ENCODE measurements around the gene RAD51D.
"Not testable (repeated sequence)": the region's sequence is repeated elsewhere in the genome, so short reads cannot be mapped to it uniquely, and the experiment has no call there.

The RAD51D gene

GRCh38 chr17:35064516-35065215, 55.0 kb downstream of the RAD51D start:
- DNase-seq, result no peak

DNA sequence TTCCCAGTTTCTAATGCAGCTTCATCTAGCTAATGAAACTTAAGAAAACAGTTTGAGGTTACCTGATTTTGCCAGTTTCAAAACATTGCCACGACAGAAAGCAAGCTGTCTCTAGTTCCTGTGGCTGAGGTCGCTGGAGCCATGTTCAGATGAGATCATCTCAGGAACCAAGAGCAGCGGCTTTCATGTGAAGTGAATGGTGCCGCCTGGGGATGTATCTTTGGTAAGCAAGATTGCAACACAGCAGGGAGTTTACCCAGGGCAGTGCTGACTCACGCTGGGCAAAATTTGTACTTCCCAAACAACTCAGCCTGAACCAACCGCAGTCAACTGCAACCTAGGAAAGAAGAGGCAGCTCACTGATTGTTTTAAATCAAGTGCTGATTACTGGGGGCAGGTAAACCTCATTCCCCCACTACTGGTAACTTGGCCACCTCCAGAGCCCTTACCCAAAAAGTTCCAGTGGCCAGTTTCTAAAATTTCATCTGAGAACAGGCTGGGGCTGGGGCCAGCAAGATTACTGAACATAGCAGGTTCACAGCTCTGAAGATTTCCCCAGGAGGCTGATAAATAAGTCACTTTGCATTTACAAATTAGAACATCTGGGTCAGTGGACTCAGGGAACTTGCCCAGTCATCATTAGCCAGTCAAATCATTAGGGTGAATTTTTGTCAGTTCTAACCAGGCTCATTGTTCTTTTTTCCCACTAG, 56.0 kb downstream of the RAD51D start, which contains the start of gene RFFL:
Gene RFFL (minus strand): TSS at position 194 of the 710 bp plus-strand sequence. CDS start 37,154 bp downstream, outside the sequence.
- DNase-seq, result peak; percentile 39 to 42

DNA sequence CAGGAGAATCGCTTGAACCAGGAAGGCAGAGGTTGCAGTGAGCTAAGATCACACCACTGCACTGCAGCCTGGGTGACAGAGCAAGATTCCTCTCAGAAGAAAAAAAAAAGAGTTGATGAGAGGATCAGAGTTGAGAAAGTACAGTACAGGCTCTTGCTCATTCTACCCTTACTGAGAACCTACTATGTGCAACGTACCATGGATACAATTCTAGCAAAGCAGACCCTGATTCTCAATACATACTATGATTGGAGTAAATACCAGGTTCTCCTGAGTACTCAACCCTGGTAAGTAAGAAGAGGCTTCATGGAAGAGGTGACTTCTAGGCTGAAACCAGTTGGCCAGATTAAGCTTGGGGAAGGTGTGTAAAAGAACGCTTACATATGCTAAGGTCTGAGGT, 57.4 kb downstream of the RAD51D start:
- no peak for DNase-seq

DNA sequence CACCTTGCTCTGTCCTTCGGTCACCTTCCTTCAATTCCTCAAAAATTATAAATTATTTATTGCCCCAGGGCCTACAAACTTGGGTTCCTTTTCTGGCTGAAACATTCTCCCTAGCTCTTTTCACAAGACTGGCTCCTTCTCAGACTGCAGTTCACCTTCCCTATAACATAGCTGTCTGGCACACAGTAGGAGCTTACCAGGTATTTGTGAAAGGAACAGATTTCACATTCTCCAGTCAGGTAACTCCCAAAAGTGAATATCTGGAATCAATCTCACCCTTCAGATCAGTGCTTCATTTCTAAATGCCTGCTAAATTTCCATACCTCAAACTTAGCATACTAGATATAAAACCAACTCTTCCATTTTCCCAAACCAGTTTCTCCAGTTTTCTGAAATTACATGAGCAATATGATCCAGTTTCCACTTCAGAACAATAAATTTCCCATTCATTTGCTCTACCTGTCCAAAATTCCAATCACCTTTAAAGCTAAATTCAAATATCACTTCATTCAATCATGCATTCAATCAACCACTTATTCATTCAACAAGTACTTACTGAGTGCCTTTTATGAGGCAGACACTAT, 62.2 kb downstream of the RAD51D start:
- no peak for DNase-seq

DNA sequence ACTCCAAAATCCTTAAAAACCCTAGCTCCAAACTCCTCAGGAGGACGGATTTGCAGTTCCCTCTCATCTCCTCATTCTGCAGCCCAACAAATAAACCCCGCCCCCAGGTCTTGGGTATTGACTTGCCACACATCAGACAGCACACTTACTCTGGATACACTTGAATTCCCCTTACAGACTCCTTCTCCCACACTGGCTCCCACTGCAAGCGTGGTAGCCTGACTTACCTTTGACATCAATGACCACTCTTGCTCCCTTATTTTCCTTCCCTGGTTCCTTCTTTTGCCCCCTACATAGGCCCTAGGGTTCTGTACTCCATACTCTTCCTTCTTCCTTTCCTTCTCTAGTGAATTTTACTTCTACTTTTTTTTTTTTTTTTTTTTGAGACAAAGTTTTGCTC, 63.6 kb downstream of the RAD51D start:
- DNase-seq, result no peak

- no peak for DNase-seq
These were observed 66.5 kb downstream of the RAD51D start for GRCh38 chr17:35053204-35053603.

- DNase-seq, result no peak
These were observed 66.9 kb downstream of the RAD51D start for GRCh38 chr17:35052780-35053179.

DNA sequence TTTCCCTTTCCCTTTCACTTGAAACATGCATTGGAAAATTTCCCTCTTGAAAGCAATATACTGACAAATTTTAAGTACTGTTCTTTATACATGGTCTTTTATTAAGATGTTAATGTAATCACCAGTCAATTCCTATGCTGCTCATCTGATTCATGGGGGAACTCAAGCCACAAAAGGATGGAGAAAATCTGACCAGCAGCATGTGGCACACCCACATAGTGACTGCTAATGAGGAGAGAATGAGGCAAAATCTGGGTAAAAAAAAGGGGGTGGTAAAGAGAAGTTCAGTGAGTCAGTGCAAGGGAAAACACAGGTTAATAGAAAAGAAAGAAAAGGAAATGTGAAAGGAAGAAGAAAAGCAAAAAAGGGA, 67.4 kb downstream of the RAD51D start:
- DNase-seq, result no peak

DNA sequence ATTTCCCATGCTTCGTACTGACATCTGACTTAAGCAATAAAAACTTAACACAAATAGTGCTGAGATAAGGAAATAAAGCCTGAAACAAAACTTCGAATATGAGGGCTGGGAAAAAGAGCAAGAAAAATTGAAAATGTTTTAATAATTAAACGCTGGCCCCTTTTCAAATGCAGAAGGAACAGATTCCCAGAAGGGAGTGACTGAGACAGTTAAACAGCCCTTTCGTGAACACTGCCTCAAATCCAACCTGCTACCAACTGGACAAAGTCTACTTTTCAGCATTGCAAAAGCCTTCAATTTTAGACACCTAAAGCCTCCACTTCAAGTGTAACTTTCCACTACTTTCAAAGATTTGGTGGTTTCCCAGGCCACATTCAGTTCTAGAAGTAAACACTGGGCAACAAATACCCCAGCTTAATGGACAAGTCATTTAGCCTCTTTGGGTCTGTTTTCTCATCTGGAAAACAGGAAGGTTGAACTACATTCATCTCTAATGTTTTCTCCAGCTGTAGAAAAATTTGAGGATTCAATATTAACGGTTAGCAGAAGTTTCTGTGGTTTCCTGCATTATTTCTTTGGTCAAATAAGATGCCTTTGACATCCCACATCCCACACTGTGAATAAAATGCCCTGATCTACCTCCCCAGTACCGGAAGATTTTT, 68.0 kb downstream of the RAD51D start:
- no peak for DNase-seq

DNA sequence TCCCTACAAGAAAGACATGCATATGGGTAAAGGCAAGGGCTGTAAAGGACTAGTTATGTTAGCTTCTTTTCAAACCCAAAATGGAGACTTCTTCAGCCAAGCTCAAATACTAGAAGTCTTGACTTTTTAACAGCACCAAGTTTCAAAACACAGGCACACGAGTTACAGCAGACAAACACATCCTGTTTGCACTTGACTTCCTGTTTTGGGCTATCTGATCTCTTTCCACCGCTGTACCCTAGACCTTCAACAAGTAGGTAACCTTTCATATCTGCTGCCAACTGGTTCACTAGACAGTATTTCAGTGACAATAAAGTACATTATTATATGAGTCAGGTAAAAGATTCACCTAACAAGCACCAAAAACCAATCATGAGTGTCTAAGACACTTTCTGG, 68.5 kb downstream of the RAD51D start:
- DNase-seq, result no peak

DNA sequence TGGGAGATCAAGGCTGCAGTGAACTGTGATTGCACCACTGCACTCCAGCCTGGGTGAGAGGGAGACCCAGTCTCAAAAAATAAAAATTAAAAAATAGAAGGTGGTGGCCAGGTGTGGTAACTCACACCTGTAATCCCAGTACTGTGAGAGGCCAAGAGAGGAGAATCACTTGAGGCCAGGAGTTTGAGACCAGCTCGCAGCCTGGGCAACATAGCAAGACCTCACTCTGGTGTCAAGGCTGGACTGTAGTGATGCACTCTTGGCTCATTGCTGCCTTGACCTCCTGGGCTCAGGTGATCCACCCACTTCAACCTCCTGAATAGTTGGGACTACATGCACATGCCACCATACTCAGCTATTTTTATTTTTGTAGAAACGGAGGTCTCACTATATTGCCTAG, 69.5 kb downstream of the RAD51D start:
- DNase-seq, result no peak

- DNase-seq, result no peak
These were observed 70.8 kb downstream of the RAD51D start for GRCh38 chr17:35048685-35049379.

DNA sequence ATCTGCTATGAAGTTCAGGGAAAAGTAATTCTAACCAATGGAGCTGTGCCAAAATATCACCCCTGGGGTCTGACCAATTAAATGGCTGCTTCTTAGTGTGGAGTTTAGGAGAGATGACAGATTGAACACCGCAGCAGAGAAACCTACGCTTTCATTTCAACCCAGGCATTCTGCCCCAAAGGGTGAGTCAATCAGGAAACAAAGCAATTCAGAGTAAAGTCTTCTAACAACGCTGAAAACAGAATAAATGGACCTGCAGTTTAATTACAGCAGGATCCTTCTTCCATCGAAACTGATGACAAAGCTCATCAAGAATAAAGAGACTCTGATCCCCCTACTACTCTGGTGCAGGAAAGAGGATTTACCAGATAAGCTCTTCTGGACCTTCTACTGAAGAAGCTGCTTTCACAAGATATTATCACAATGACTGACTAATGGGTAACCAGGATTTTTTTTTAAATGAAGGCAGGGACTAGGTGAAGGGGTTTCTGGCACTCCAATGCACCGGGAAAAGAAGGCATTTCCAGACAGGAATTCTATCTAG, 72.8 kb downstream of the RAD51D start:
- no peak for DNase-seq

- DNase-seq, result no peak
These were observed 73.4 kb downstream of the RAD51D start for GRCh38 chr17:35046245-35046644.

GRCh38 chr17:35045458-35045979, 74.1 kb downstream of the RAD51D start:
- not testable (repeated sequence) for DNase-seq

- DNase-seq, result no peak
These were observed 75.5 kb downstream of the RAD51D start for GRCh38 chr17:35044181-35044580.
